Prostate gland (tissue), 2 donors: Measurements from ENCODE around the gene ATP1A1. TPM values are rescaled to one million over a fixed set of nuclear protein-coding genes. Genes with fewer than 3 reads are reported as not detected.

Experiments used
- DNase-seq: peaks from one replicate; pipeline ENCODE4 v3.0.0-alpha.2; 2019; ENCODE audit warnings: low spot score
- H3K27ac ChIP-seq, 2 donors: fragments of 200-600 bp; sonication (generic); 2 replicates each; pipeline ENCODE4 v1.5.1; 2017 to 2019
- H3K27me3 ChIP-seq: fragments of 200-600 bp; sonication (generic); replicated peaks from 2 replicates; pipeline ENCODE4 v1.5.1; 2019; ENCODE audit not compliant: insufficient read depth
- H3K36me3 ChIP-seq, 2 donors: fragments of 200-600 bp; sonication (generic); 1 replicate in 1 of 2; 2 replicates in 1 of 2; pipeline versions ENCODE4 v1.5.1 to v1.8.1; 2017 to 2019
- H3K4me1 ChIP-seq: fragments of 200-600 bp; sonication (generic); replicated peaks from 2 replicates; pipeline ENCODE4 v1.5.1; 2019
- H3K4me3 ChIP-seq, 2 donors: fragments of 200-600 bp; sonication (generic); 2 replicates each; pipeline ENCODE4 v1.5.1; 2017 to 2019
- H3K9me3 ChIP-seq: fragments of 200-600 bp; sonication (generic); 2 replicates; pipeline ENCODE4 v1.5.1; 2017
- POLR2A ChIP-seq: fragments of 450-650 bp; IDR thresholded peaks from one replicate; pipeline ENCODE4 v1.6.1; 2016; ENCODE audit warnings: antibody characterized with exemption, mild to moderate bottlenecking
- POLR2AphosphoS5 ChIP-seq: sonication (generic); formaldehyde crosslinking; IDR thresholded peaks from one replicate; pipeline ENCODE4 v1.6.1; 2017; ENCODE audit warnings: antibody characterized with exemption
- WGBS: methylation state at CpG from one replicate; pipeline ENCODE4 v1.1.5; 2018; 5-methylcytosine and 5-hydroxymethylcytosine counted together
- intact Hi-C: fragments of 100-400 bp; cut with DNase I; formaldehyde crosslinking; loops from one replicate; pipeline ENCODE4 v1.14.2; 2022
- total RNA-seq, 2 donors: library from RNA; depleted of rRNA; stranded (reverse); fragments of >200 nt; gene quantifications; one replicate each; pipeline ENCODE4 v1.1.0, GENCODE V29; 2016
- TF ChIP-seq, protein P1 (sequence below), 4 experiments: fragments of 200-600 bp in 2 of 4; fragments of 450-650 bp in 2 of 4; sonication (generic) in 2 of 4; IDR thresholded peaks; 1 replicate in 3 of 4; 2 replicates in 1 of 4; pipeline ENCODE4 v1.5.1; 2016 to 2019; ENCODE audit warnings: antibody characterized with exemption in 4 of 4, mild to moderate bottlenecking in 2 of 4, moderate library complexity in 2 of 4

The ATP1A1 gene
- total RNA-seq, 2 donors from 2014 or later: 365 to 536 TPM

DNA sequence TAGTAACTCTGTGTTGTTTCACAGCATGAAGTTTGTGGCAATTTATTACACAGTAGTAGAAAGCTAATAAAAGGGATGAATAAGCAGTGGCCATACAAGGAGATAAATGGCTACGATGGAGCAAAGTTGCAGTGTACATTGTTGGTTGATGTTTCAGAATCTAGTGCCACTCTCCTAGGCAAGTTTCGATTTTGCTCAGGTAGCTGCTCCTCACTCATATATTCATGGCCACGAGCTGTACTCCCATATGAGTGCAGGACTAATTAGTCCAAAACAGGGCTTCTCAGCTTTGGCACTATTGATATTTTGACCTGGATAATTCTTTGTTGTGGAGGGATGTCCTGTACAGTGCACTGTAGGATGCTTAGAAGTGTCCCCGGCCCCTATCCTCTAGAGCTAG, 30.0 kb upstream of the ATP1A1 start:
- intact Hi-C loops: no loop called here
- no peaks in the 10 kb centered on the region for H3K27me3 ChIP-seq
- DNase-seq: no peak
- H3K27ac ChIP-seq: no peak overlapping the region
- no peaks in the 10 kb centered on the region for H3K36me3 ChIP-seq
- no peaks in the 10 kb centered on the region for H3K9me3 ChIP-seq
- TF ChIP-seq, protein P1, sequence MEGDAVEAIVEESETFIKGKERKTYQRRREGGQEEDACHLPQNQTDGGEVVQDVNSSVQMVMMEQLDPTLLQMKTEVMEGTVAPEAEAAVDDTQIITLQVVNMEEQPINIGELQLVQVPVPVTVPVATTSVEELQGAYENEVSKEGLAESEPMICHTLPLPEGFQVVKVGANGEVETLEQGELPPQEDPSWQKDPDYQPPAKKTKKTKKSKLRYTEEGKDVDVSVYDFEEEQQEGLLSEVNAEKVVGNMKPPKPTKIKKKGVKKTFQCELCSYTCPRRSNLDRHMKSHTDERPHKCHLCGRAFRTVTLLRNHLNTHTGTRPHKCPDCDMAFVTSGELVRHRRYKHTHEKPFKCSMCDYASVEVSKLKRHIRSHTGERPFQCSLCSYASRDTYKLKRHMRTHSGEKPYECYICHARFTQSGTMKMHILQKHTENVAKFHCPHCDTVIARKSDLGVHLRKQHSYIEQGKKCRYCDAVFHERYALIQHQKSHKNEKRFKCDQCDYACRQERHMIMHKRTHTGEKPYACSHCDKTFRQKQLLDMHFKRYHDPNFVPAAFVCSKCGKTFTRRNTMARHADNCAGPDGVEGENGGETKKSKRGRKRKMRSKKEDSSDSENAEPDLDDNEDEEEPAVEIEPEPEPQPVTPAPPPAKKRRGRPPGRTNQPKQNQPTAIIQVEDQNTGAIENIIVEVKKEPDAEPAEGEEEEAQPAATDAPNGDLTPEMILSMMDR (IDR thresholded peaks at IDR 0.05): no peak
- no peaks in the 10 kb centered on the region for H3K4me1 ChIP-seq
- no peak overlapping the region for H3K4me3 ChIP-seq
- 95% methylated on average over 4 of the region's 4 CpGs for WGBS

- Histone ChIP-seq H3K4me1 (no peaks in the 10 kb centered on the region), H3K27ac (no peak overlapping the region), H3K27me3 (no peaks in the 10 kb centered on the region), H3K4me3 (no peak overlapping the region), H3K36me3 (no peaks in the 10 kb centered on the region), H3K9me3 (no peaks in the 10 kb centered on the region)
- DNase-seq: no peak
- intact Hi-C loops: no loop called here
- WGBS: 100% methylated on average over 1 of the region's 1 CpG
- TF ChIP-seq POLR2A (no peak), POLR2AphosphoS5 (no peak)
- TF ChIP-seq, protein P1 (IDR thresholded peaks at IDR 0.05): no peak
Observed at GRCh38 chr1:116345011-116345410, 28.0 kb upstream of the ATP1A1 start.

GRCh38 chr1:116345843-116346242, 27.2 kb upstream of the ATP1A1 start:
- DNase-seq: no peak
- no peak overlapping the region for H3K4me3 ChIP-seq
- no peaks in the 10 kb centered on the region for H3K36me3 ChIP-seq
- WGBS: 12% methylated on average over 2 of the region's 2 CpGs
- no peaks in the 10 kb centered on the region for H3K9me3 ChIP-seq
- TF ChIP-seq, protein P1 (IDR thresholded peaks at IDR 0.05): no peak
- TF ChIP-seq POLR2A (no peak), POLR2AphosphoS5 (no peak)
- intact Hi-C loops: no loop called here
- no peak overlapping the region for H3K27ac ChIP-seq
- no peaks in the 10 kb centered on the region for H3K4me1 ChIP-seq
- no peaks in the 10 kb centered on the region for H3K27me3 ChIP-seq

DNA sequence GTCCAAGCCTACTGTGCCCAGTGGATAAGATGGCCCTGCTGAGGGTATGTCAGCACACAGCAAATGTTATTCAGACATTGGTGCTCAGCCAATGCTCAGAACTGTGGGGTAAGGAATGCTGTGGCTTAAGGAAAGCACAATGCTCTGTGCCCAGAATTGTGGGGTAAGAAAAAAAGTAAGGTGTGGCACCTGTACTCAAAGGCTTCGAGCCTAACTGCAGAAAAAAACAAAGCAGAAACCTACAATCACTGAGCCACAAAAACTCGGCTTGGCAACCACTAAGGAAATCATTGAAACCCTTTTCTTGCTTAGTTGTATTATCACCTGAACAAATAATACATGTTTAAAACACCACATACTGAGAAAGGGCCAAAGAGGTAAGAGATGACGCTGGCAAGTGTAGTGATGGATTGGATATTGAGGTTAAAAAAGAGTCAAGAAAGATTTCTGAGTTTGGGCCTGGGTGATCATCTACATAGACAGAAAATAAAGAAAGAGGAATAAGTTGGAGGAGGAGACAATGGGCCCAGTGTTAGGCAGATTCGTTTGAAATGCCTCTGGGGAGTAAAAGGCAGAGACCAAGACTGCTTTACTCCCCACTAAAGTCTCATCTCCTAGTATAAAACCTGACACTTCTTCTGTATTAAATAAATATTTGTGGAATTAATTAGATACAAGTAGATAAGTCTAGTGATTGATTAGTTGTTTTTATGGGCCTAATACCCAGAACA, 25.9 kb upstream of the ATP1A1 start:
- TF ChIP-seq POLR2AphosphoS5 (no peak), POLR2A (no peak)
- TF ChIP-seq, protein P1 (IDR thresholded peaks at IDR 0.05): no peak
- no peak for DNase-seq
- Histone ChIP-seq H3K9me3 (no peaks in the 10 kb centered on the region), H3K27ac (no peak overlapping the region), H3K36me3 (no peaks in the 10 kb centered on the region), H3K4me3 (no peak overlapping the region), H3K4me1 (no peaks in the 10 kb centered on the region), H3K27me3 (no peaks in the 10 kb centered on the region)
- intact Hi-C loops: no loop called here
- WGBS: 46% methylated on average over 4 of the region's 4 CpGs

- Histone ChIP-seq H3K4me1 (no peaks in the 10 kb centered on the region), H3K4me3 (no peak overlapping the region), H3K36me3 (no peaks in the 10 kb centered on the region), H3K27me3 (no peaks in the 10 kb centered on the region), H3K9me3 (no peaks in the 10 kb centered on the region), H3K27ac (no peak overlapping the region)
- WGBS: 77% methylated on average over 2 of the region's 2 CpGs
- TF ChIP-seq POLR2A (no peak), POLR2AphosphoS5 (no peak)
- TF ChIP-seq, protein P1 (IDR thresholded peaks at IDR 0.05): no peak
- DNase-seq: no peak
- intact Hi-C loops: no loop called here
Observed at GRCh38 chr1:116347696-116348095, 25.3 kb upstream of the ATP1A1 start.
